Medulla oblongata (tissue), 1 donor: Measurements from ENCODE around the gene IPO5.

ENCODE experiments used
- DNase-seq: peaks from one replicate; pipeline ENCODE4 v3.0.0-alpha.2; 2015; ENCODE audit errors: extremely low spot score

IPO5 gene

DNA sequence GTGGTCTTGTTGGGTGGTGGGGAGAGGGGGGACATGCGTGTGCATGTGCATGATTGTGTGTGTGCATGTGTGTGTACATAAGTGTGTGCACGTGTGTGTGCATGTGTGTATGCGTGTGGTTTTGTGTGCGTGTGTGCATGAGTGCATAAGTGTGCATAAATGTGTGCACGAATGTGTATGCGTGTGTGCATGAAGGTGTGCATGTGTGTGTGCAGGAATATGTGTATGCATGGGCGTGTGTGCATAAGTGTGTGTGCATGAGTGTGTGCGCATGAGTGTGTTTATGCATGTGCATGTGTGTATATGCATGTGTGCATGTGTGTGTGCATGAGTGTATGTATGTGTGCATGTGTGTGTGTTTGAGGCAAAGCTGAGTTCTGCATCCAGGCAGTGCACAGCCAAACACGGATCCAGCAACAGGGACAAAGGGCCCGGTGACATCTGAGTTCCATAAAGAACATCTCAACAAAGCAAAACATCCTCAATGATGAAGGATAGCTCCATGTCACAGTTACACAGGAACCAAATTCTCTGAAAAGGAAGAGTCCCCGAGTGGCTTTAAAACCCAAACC is 103.5 kb downstream of the IPO5 start:
- no peak for DNase-seq

DNA sequence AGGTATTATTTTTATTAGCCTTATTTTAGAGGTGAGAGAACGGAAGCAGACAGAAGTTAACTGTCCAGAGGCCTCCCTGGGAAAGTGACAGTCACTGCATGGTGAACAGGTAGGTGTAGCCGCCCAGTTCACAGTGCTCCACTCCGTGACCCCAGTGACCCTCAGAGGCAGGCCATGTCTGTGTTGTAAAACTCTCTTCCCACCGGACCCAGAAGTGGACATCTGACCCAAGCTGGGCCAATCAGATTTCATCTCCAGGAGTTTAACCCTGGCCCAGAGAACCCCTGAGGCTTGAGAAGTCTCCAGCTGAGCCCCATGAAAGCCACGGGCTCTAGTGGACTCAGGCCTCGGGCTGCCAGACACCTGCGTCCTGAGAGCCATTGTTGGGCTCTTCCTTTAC is 105.8 kb downstream of the IPO5 start:
- no peak for DNase-seq

DNA sequence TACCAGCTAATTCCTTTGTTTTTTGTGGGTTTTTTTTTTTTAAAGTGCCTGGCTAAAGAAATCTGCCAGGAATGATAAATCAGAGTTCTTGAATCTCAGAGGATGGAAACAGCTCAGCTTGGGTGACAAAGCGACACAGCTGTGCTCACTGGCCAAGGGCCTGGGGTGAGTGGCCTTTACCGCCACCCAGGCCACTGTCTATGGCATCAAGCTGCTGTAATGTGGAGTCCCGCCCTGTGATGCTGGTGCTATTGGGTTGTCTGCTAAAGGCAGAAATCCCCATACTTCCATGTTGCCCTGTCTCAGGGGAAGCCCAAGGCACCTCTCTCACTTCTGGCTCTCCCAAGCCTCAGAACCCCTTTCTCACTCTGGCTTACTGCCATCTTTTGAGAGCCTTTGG is 106.8 kb downstream of the IPO5 start:
- DNase-seq, result no peak

DNA sequence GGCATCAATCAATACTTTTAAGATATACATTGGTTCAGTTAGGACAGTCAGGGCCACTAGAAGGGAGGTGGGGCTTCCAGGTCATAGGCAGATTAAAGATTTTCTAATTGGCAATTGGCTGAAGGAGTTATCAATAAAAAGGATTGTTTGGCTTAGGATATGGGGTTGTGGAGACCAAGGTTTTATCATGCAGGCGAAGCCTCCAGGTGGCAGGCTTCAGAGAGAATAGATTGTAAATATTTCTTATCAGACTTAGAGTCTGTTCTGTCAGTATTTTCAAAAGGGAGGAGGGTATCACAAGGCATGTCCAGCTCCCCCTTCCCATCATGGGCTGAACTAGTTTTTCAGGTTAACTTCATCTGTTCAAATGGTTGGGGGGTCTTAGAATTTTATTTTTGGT is 112.0 kb downstream of the IPO5 start:
- no peak for DNase-seq

DNA sequence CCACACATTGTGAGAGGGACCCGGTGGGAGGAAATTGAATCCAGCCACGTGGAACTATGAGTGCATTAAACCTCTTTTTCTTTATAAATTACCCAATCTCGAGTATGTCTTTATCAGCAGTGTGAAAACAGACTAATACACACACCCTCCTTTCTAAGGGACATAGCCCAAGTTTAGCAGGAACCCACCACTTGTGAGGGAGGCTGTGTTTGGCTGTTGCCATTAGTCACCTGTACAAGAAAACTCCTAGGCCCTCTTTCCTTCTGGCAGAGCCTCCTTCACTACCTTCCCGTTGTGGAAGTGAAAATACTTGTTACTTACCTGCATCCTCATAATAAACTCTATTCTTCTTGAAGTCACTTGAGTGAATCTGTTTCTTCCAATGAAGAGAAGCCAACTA is 113.2 kb downstream of the IPO5 start:
- DNase-seq, result no peak

DNA sequence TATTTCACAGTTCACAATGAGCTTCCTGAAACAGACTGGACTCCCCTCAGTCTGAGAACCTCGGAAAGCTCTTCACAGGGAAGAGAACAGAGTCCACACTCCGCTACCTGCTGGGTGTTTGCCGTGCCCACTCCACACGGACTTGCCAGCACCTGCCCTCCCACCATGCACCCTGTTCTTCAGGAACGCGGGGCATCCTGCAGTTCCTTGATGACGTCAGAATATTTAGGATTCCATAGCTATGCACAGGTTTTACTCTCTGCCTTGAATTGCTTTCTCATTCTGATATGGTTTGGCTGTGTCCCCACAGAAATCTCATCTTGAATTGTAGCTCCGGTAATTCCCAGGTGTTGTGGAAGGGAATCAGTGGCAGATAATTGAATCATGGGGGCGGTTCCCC is 115.0 kb downstream of the IPO5 start:
- no peak for DNase-seq

DNA sequence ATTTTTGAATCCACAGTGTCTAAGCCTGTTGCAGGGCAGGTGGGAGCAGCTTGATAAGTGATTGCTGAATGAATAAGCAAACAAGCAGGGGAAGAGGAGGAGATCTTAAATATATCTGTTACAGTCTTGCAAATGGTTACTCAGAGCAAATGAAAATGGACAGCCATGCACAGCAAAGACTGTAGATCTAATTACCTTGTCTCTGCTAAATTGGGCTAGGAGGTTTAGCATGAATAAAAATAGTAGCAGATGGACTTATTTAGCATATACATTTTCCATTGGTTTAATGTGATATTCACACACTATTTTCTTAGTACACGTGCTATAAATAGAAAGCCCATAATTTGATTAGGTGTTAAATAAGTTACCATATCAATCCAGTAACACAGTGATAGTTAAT is 116.5 kb downstream of the IPO5 start:
- DNase-seq, result no peak

DNA sequence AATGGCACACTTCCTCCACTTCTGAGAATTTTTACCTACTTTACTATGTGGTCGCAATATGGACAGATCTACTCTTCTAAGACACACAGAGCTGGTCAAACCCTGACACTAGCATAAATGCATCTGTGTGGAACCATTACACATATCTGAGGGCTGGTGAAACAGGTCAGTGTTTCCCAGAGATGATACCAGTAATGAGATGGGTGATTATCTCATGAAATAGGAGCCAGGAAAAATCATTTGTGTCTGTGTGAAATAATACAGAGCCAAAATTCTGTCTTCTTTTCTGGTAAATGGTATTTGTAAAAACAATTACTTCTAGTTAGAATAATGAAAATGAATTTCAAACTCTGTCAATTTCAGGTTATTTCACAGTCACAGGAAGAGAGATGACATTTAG is 117.8 kb downstream of the IPO5 start:
- no peak for DNase-seq

DNA sequence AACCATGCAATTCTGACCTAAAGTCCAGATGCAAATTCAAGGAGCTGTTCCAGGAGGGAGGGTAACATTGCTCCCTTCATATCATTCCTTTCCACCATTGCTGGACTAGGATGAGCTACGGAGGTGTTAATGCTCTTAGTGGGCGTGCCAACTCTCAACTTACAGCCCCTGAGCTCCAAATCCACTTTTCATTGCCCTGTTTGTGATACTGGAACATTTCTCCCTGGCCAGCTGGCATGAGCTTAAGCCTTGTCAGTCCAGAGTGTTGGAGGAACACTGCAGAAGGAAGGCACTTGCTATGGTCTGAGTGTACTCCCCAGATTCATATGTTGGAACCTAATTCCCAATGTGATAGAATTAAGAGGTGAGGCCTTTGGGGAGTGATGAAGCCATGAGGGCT is 119.0 kb downstream of the IPO5 start:
- DNase-seq, result no peak
